ENCODE measurements around the gene WWC2.

Gene WWC2

DNA sequence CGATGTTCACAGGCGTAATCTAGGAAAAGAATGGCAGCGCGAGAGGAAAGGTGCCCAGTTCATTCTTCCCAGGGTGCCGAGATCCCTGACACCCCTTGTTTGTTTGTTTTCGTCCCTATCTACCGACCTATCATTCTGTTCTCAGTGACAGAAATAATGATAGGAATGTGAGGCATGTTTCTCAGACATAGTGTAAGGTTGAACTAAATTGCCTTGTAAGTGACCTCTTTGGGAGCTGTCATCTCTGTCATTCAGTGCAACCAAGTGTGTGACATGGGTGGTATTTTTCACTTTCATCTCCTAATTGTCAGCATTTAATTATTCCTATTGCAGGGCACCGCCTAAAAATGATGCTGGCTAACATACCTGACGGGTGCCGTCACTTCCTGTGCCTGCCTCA lies 196.7 kb downstream of the WWC2 start:
- Histone ChIP-seq H3K4me1 (ENCODE audit: control insufficient read depth, insufficient read depth, low read length) (no peaks in the 10 kb centered on the region), H3K27me3 (ENCODE audit: control insufficient read depth, insufficient read depth, low read length) (no peaks in the 10 kb centered on the region), H3K9me3 (ENCODE audit: control insufficient read depth, insufficient read depth, low read length) (no peaks in the 10 kb centered on the region), H3K36me3 (ENCODE audit: control insufficient read depth, insufficient read depth, low read length) (peaks cover 81% of the 10 kb centered on the region), H3K27ac (ENCODE audit: low read depth, low read length) (no peak overlapping the region), H3K4me3 (ENCODE audit: low read depth, low read length) (no peak overlapping the region), H3K9ac (ENCODE audit: low read depth, low read length) (no peak overlapping the region)

DNA sequence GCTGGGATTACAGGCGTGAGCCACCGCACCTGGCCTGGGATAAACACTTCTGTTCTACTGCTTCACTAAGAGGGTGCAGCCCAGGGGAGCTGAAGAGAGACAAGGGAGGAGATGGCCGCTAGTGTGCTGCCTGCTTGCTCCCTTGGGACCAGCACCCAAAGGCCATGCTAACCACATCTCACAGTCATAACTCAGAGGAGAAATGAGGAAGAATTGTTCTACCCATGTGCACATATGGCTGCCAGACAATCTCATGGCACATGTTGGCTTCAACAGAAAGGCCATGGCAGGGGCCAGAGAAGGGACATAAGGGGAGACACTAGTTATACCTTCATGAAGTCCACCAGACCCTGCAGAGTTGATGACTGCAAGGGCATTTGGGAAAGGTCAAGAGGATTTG lies 198.6 kb downstream of the WWC2 start:
- Histone ChIP-seq H3K4me1 (ENCODE audit: control insufficient read depth, insufficient read depth, low read length) (no peaks in the 10 kb centered on the region), H3K9me3 (ENCODE audit: control insufficient read depth, insufficient read depth, low read length) (no peaks in the 10 kb centered on the region), H3K4me3 (ENCODE audit: low read depth, low read length) (no peak overlapping the region), H3K27ac (ENCODE audit: low read depth, low read length) (no peak overlapping the region), H3K27me3 (ENCODE audit: control insufficient read depth, insufficient read depth, low read length) (no peaks in the 10 kb centered on the region), H3K9ac (ENCODE audit: low read depth, low read length) (no peak overlapping the region), H3K36me3 (ENCODE audit: control insufficient read depth, insufficient read depth, low read length) (peaks cover 78% of the 10 kb centered on the region)

DNA sequence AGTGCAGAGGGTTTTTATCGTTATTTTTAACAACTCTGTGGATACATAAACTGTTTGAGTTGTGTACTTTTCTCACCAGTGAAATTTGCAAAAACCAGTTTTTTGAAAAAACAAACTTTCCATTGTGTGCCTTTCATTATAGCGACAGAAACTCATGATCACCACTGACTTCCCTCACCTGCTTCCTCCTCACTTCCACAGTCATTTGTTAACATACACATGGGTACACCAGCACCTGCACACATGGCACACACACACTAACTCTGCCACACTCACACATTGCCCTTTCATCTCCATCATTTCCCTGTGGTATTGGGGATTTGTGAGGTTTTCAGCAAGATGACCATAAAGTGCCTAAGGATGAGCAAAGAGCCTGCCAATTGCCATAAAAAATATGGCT lies 200.4 kb downstream of the WWC2 start:
- no peak overlapping the region for H3K9ac ChIP-seq (ENCODE audit: low read depth, low read length)
- H3K4me1 ChIP-seq (ENCODE audit: control insufficient read depth, insufficient read depth, low read length), result no peaks in the 10 kb centered on the region
- no peaks in the 10 kb centered on the region for H3K27me3 ChIP-seq (ENCODE audit: control insufficient read depth, insufficient read depth, low read length)
- no peak overlapping the region for H3K4me3 ChIP-seq (ENCODE audit: low read depth, low read length)
- H3K36me3 ChIP-seq (ENCODE audit: control insufficient read depth, insufficient read depth, low read length), result peaks cover 77% of the 10 kb centered on the region
- H3K27ac ChIP-seq (ENCODE audit: low read depth, low read length), result no peak overlapping the region
- no peaks in the 10 kb centered on the region for H3K9me3 ChIP-seq (ENCODE audit: control insufficient read depth, insufficient read depth, low read length)

DNA sequence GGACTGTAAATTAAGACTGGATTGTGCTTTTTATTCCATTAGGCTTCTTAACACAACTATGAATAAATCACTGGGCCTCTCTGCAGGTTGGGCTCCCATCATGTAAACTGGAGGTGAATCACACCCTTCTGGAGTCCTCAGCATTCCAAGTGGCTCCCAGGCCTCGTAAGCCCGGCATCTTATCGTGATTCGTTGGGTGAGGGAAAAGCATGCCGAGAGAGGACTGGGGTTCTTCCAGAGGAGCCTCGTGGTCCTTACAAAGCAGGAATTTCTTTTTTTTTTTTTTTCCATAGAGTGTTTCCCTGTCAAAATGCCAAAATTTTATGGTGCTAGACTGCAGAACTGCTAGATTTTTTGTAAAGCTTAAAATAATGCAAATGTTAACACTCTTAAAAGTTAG lies 201.0 kb downstream of the WWC2 start:
- Histone ChIP-seq H3K9ac (ENCODE audit: low read depth, low read length) (no peak overlapping the region), H3K27ac (ENCODE audit: low read depth, low read length) (no peak overlapping the region), H3K9me3 (ENCODE audit: control insufficient read depth, insufficient read depth, low read length) (no peaks in the 10 kb centered on the region), H3K4me1 (ENCODE audit: control insufficient read depth, insufficient read depth, low read length) (no peaks in the 10 kb centered on the region), H3K4me3 (ENCODE audit: low read depth, low read length) (no peak overlapping the region), H3K27me3 (ENCODE audit: control insufficient read depth, insufficient read depth, low read length) (no peaks in the 10 kb centered on the region), H3K36me3 (ENCODE audit: control insufficient read depth, insufficient read depth, low read length) (peaks cover 77% of the 10 kb centered on the region)

DNA sequence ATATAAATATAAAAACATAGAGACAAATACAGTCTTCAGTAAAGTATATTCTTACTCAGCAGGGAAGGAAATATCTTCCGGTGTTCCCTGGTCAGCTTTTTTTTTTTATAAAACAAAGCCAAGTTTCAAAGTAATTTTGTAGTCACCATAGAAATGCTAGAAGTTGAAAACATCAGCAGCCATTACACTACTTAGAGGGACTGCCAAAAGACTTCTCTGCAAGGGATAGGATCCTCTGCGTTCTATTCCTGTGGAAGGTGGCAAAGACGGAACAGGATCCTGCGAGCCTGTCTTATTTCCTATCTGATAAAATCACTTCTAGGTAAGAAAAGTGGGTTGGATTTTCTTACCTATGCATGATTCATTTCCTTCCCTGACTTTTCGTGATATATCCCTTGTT lies 201.6 kb downstream of the WWC2 start:
- H3K9ac ChIP-seq (ENCODE audit: low read depth, low read length), result no peak overlapping the region
- H3K27me3 ChIP-seq (ENCODE audit: control insufficient read depth, insufficient read depth, low read length), result no peaks in the 10 kb centered on the region
- H3K36me3 ChIP-seq (ENCODE audit: control insufficient read depth, insufficient read depth, low read length), result peaks cover 74% of the 10 kb centered on the region
- H3K4me1 ChIP-seq (ENCODE audit: control insufficient read depth, insufficient read depth, low read length), result no peaks in the 10 kb centered on the region
- no peak overlapping the region for H3K4me3 ChIP-seq (ENCODE audit: low read depth, low read length)
- no peak overlapping the region for H3K27ac ChIP-seq (ENCODE audit: low read depth, low read length)
- H3K9me3 ChIP-seq (ENCODE audit: control insufficient read depth, insufficient read depth, low read length), result no peaks in the 10 kb centered on the region

DNA sequence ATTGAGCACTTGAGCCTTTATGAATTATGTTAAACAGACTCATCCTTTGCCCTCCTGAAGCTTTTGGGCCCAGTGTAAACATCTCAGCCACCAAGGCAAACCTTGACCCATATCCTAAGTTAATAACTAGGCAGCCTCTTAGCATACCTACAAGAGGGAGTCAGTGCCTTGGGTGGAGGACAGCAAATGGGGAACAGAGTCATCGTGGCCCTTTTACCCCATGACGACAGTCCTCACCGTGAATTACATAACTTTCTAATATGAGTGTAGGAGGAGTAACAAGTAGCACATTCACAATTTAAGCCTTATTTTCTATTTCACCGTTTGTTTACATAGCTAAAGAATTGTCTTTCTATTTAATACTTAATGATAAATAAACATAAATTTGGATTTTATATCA lies 204.2 kb downstream of the WWC2 start:
- no peak overlapping the region for H3K27ac ChIP-seq (ENCODE audit: low read depth, low read length)
- no peak overlapping the region for H3K9ac ChIP-seq (ENCODE audit: low read depth, low read length)
- H3K4me3 ChIP-seq (ENCODE audit: low read depth, low read length), result no peak overlapping the region
- no peaks in the 10 kb centered on the region for H3K9me3 ChIP-seq (ENCODE audit: control insufficient read depth, insufficient read depth, low read length)
- peaks cover 52% of the 10 kb centered on the region for H3K36me3 ChIP-seq (ENCODE audit: control insufficient read depth, insufficient read depth, low read length)
- H3K27me3 ChIP-seq (ENCODE audit: control insufficient read depth, insufficient read depth, low read length), result no peaks in the 10 kb centered on the region
- no peaks in the 10 kb centered on the region for H3K4me1 ChIP-seq (ENCODE audit: control insufficient read depth, insufficient read depth, low read length)

DNA sequence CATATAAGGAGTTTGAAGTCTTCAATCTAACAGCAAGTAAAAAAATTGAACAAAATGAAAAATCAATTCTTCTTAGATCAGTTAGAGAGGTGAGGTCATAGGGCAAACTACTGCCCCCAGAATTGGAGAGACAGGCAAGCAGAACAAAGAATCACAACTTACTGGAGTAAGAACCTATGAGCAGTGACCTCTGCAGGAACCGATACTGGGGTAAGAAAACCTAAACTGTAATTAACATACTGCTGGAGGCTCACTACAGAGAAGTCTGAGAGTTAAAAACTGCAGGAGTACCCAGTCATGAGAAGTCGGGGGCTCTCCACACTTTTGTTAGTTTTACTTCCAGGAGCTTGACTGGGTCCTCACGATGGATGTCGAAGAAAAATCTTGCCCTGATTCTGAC lies 205.0 kb downstream of the WWC2 start:
- Histone ChIP-seq H3K27ac (ENCODE audit: low read depth, low read length) (no peak overlapping the region), H3K27me3 (ENCODE audit: control insufficient read depth, insufficient read depth, low read length) (no peaks in the 10 kb centered on the region)

DNA sequence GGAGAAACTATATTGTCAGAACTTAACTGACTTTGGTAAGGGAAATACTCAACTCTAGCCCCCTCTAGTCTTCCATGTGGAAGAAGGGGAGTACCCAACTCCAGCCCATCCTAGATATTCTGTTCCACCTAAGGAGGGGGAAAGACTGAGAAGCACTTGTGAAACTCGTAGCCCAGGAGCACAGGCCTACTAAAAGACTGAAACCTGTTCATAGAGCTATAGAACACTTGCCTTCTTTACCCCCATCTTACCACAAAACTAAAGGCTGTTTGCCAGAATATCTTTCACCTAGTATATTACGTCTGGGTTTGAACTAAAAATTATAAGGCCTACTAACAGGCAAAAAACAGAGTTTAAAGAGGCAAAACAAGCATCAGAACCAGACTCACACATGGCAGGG lies 205.5 kb downstream of the WWC2 start:
- no peak overlapping the region for H3K4me3 ChIP-seq (ENCODE audit: low read depth, low read length)
- H3K9me3 ChIP-seq (ENCODE audit: control insufficient read depth, insufficient read depth, low read length), result no peaks in the 10 kb centered on the region
- no peak overlapping the region for H3K27ac ChIP-seq (ENCODE audit: low read depth, low read length)
- H3K4me1 ChIP-seq (ENCODE audit: control insufficient read depth, insufficient read depth, low read length), result no peaks in the 10 kb centered on the region
- H3K36me3 ChIP-seq (ENCODE audit: control insufficient read depth, insufficient read depth, low read length), result peaks cover 45% of the 10 kb centered on the region
- no peaks in the 10 kb centered on the region for H3K27me3 ChIP-seq (ENCODE audit: control insufficient read depth, insufficient read depth, low read length)
- H3K9ac ChIP-seq (ENCODE audit: low read depth, low read length), result no peak overlapping the region

More for the DNA sequence above, 205.0 kb downstream of the WWC2 start:
- no peak overlapping the region for H3K4me3 ChIP-seq (ENCODE audit: low read depth, low read length)
- no peaks in the 10 kb centered on the region for H3K4me1 ChIP-seq (ENCODE audit: control insufficient read depth, insufficient read depth, low read length)
- H3K9me3 ChIP-seq (ENCODE audit: control insufficient read depth, insufficient read depth, low read length), result no peaks in the 10 kb centered on the region
- no peak overlapping the region for H3K9ac ChIP-seq (ENCODE audit: low read depth, low read length)
- peaks cover 50% of the 10 kb centered on the region for H3K36me3 ChIP-seq (ENCODE audit: control insufficient read depth, insufficient read depth, low read length)

DNA sequence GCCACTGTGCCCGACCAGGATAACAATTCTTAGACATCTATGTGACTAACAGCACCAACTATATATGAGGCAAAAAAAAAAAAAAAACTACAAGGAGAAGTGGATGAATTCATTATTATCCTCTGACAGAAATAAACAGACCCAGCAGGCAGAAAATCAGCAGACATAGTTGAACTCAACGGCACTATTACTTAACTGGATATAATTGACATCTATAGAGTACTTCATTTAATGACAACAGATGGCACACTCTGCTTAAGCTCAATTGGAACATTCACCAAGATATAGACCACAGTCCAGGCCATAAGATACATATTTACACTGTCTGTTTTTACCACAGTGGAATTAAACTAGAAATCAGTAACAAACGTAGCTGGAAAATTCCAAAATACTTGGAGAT lies 207.8 kb downstream of the WWC2 start:
- Histone ChIP-seq H3K36me3 (ENCODE audit: control insufficient read depth, insufficient read depth, low read length) (peaks cover 36% of the 10 kb centered on the region), H3K9ac (ENCODE audit: low read depth, low read length) (no peak overlapping the region), H3K27ac (ENCODE audit: low read depth, low read length) (no peak overlapping the region), H3K27me3 (ENCODE audit: control insufficient read depth, insufficient read depth, low read length) (no peaks in the 10 kb centered on the region), H3K4me3 (ENCODE audit: low read depth, low read length) (no peak overlapping the region), H3K4me1 (ENCODE audit: control insufficient read depth, insufficient read depth, low read length) (no peaks in the 10 kb centered on the region), H3K9me3 (ENCODE audit: control insufficient read depth, insufficient read depth, low read length) (no peaks in the 10 kb centered on the region)

DNA sequence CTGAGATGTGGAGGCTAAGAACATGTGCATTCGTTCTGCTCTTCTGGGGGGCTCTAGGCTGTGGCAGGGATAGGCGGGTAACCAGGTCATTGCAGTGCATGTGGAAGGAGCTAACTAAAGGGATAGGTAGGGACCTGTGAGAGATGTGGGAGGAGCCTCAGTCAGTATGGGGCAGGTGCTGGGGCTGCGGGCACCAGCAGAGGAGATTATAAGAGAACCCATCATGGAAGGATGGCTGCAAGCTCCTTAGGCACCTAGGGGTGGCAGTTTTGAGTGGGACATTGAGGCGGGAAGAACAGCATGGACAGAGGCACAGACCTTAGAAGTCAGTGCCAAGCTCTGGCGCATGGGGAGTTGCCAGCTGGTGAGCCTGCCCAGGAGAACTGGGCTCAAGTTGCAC lies 213.8 kb downstream of the WWC2 start:
- H3K4me3 ChIP-seq (ENCODE audit: low read depth, low read length), result no peak overlapping the region
- H3K36me3 ChIP-seq (ENCODE audit: control insufficient read depth, insufficient read depth, low read length), result peaks cover 59% of the 10 kb centered on the region
- no peak overlapping the region for H3K27ac ChIP-seq (ENCODE audit: low read depth, low read length)
- H3K27me3 ChIP-seq (ENCODE audit: control insufficient read depth, insufficient read depth, low read length), result no peaks in the 10 kb centered on the region
- H3K9ac ChIP-seq (ENCODE audit: low read depth, low read length), result no peak overlapping the region
- no peaks in the 10 kb centered on the region for H3K9me3 ChIP-seq (ENCODE audit: control insufficient read depth, insufficient read depth, low read length)
- H3K4me1 ChIP-seq (ENCODE audit: control insufficient read depth, insufficient read depth, low read length), result no peaks in the 10 kb centered on the region

DNA sequence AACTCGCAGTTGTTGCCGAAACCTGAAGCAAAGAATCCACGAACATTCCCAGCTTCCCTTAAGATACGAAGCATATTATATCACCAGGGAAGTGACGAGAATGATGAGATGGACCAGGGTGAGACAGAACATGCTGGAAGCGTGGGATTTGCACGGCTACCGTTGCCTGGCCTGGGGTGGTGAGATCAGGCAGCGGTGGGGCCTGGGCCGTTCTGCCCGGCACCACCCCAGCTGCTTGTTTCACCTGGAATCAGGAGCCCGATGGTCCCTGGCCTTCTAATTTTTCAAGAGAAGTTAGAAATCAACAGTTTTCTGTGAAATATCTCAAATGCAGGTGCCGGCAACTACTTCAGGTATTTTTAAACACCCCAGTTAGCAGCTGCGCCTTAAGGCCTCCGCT lies 215.3 kb downstream of the WWC2 start:
- H3K27ac ChIP-seq (ENCODE audit: low read depth, low read length), result no peak overlapping the region
- no peak overlapping the region for H3K9ac ChIP-seq (ENCODE audit: low read depth, low read length)
- H3K4me3 ChIP-seq (ENCODE audit: low read depth, low read length), result no peak overlapping the region
- H3K9me3 ChIP-seq (ENCODE audit: control insufficient read depth, insufficient read depth, low read length), result no peaks in the 10 kb centered on the region
- H3K4me1 ChIP-seq (ENCODE audit: control insufficient read depth, insufficient read depth, low read length), result no peaks in the 10 kb centered on the region
- peaks cover 65% of the 10 kb centered on the region for H3K36me3 ChIP-seq (ENCODE audit: control insufficient read depth, insufficient read depth, low read length)
- H3K27me3 ChIP-seq (ENCODE audit: control insufficient read depth, insufficient read depth, low read length), result no peaks in the 10 kb centered on the region

DNA sequence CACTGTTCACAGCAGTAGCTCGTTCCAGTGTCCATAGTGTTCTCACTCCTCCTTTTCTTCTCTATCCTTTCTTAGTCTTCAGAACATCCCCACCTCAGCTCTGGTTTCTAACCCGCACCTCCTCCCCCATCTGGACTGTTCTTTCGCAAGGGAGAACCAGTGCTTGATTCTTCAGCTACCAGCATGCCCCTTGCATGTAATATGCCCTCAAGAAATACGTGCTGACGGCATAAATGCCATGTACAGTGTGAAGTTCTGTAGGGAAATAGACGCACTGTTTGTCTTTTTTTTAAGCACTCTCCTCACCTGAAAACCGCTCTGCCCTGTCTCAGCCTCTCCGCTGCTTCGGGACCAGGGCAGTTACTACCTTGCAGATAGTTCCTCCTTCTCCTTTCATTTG lies 215.7 kb downstream of the WWC2 start:
- Histone ChIP-seq H3K36me3 (ENCODE audit: control insufficient read depth, insufficient read depth, low read length) (peaks cover 66% of the 10 kb centered on the region), H3K27ac (ENCODE audit: low read depth, low read length) (no peak overlapping the region), H3K4me3 (ENCODE audit: low read depth, low read length) (no peak overlapping the region), H3K9ac (ENCODE audit: low read depth, low read length) (no peak overlapping the region), H3K4me1 (ENCODE audit: control insufficient read depth, insufficient read depth, low read length) (no peaks in the 10 kb centered on the region), H3K9me3 (ENCODE audit: control insufficient read depth, insufficient read depth, low read length) (no peaks in the 10 kb centered on the region), H3K27me3 (ENCODE audit: control insufficient read depth, insufficient read depth, low read length) (no peaks in the 10 kb centered on the region)

All from HUES48 (cell line).